Measurements from ENCODE around the gene MATN4.

GRCh38 chr20:45340951-45341350, 32.9 kb upstream of the MATN4 start:
- no peak for TF ChIP-seq ATF2 (CRISPR knock-in tag; IDR thresholded peaks at IDR 0.05; ENCODE audit: borderline replicate concordance, low read depth)
- no peak for TF ChIP-seq CTCF (IDR thresholded peaks at IDR 0.05)
- no peak for TF ChIP-seq PREB (CRISPR knock-in tag; IDR thresholded peaks at IDR 0.05; ENCODE audit: borderline replicate concordance)
- TF ChIP-seq MAX (CRISPR knock-in tag; IDR thresholded peaks at IDR 0.05): peak; percentile 36; the same call in 1 of the 2 replicates
- no peak for TF ChIP-seq SMAD3 (CRISPR knock-in tag; IDR thresholded peaks at IDR 0.05; ENCODE audit: borderline replicate concordance)
- TF ChIP-seq TP53 (CRISPR knock-in tag; IDR thresholded peaks at IDR 0.05): no peak
- no peak for TF ChIP-seq ZNF317 (CRISPR knock-in tag; IDR thresholded peaks at IDR 0.05; ENCODE audit: borderline replicate concordance, low read depth)
- no peak for TF ChIP-seq ZNF138 (CRISPR knock-in tag; conservative IDR thresholded peaks at IDR 0.05)
- TF ChIP-seq, protein P1, sequence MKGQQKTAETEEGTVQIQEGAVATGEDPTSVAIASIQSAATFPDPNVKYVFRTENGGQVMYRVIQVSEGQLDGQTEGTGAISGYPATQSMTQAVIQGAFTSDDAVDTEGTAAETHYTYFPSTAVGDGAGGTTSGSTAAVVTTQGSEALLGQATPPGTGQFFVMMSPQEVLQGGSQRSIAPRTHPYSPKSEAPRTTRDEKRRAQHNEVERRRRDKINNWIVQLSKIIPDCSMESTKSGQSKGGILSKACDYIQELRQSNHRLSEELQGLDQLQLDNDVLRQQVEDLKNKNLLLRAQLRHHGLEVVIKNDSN (CRISPR knock-in tag; IDR thresholded peaks at IDR 0.05): peak; percentile 95
- TF ChIP-seq, protein P2, sequence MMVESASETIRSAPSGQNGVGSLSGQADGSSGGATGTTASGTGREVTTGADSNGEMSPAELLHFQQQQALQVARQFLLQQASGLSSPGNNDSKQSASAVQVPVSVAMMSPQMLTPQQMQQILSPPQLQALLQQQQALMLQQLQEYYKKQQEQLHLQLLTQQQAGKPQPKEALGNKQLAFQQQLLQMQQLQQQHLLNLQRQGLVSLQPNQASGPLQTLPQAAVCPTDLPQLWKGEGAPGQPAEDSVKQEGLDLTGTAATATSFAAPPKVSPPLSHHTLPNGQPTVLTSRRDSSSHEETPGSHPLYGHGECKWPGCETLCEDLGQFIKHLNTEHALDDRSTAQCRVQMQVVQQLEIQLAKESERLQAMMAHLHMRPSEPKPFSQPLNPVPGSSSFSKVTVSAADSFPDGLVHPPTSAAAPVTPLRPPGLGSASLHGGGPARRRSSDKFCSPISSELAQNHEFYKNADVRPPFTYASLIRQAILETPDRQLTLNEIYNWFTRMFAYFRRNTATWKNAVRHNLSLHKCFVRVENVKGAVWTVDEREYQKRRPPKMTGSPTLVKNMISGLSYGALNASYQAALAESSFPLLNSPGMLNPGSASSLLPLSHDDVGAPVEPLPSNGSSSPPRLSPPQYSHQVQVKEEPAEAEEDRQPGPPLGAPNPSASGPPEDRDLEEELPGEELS (CRISPR knock-in tag; IDR thresholded peaks at IDR 0.05): no peak
- TF ChIP-seq ETV6 (CRISPR knock-in tag; IDR thresholded peaks at IDR 0.05): no peak
- no peak for TF ChIP-seq AFF4 (CRISPR knock-in tag; IDR thresholded peaks at IDR 0.05; ENCODE audit: borderline replicate concordance)

Data from WTC11 (cell line).